Vagina (tissue), 2 donors: Measurements from ENCODE around the gene KCNK17. TPM values are rescaled to one million over a fixed set of nuclear protein-coding genes. Genes with fewer than 3 reads are reported as not detected.

ENCODE experiments used
- DNase-seq, 2 donors: peaks; one replicate each; pipeline ENCODE4 v3.0.0-alpha.2; 2017; ENCODE audit errors: extremely low spot score in 2 of 2
- H3K27ac ChIP-seq: fragments of 200-600 bp; sonication (generic); one replicate; pipeline ENCODE4 v1.5.1; 2019
- H3K27me3 ChIP-seq: fragments of 200-600 bp; sonication (generic); one replicate; pipeline ENCODE4 v1.5.1; 2019
- H3K36me3 ChIP-seq, 2 donors: fragments of 200-600 bp; sonication (generic); one replicate each; pipeline ENCODE4 v1.5.1; 2017 to 2019
- H3K4me1 ChIP-seq: fragments of 200-600 bp; sonication (generic); one replicate; pipeline ENCODE4 v1.5.1; 2019
- H3K4me3 ChIP-seq, 2 donors: fragments of 200-600 bp; sonication (generic); 1 replicate in 1 of 2; 2 replicates in 1 of 2; pipeline ENCODE4 v1.5.1; 2016 to 2019
- H3K9me3 ChIP-seq: fragments of 200-600 bp; sonication (generic); one replicate; pipeline ENCODE4 v1.5.1; 2019
- POLR2A ChIP-seq, 2 donors: fragments of 450-650 bp; IDR thresholded peaks; one replicate each; pipeline ENCODE4 v1.6.1; 2017; ENCODE audit warnings: antibody characterized with exemption in 2 of 2, mild to moderate bottlenecking in 2 of 2, moderate library complexity in 2 of 2
- POLR2AphosphoS5 ChIP-seq, 2 donors: sonication (generic); formaldehyde crosslinking; IDR thresholded peaks; one replicate each; pipeline ENCODE4 v1.9.0; 2017; ENCODE audit warnings: antibody characterized with exemption in 2 of 2, mild to moderate bottlenecking in 2 of 2, low read depth in 1 of 2; ENCODE audit not compliant: insufficient read depth in 1 of 2
- intact Hi-C: fragments of 100-400 bp; cut with DNase I; formaldehyde crosslinking; loops from one replicate; pipeline ENCODE4 v1.15.1; 2023
- total RNA-seq: library from RNA; depleted of rRNA; stranded (reverse); fragments of >200 nt; gene quantifications from one replicate; pipeline ENCODE4 v1.2.3, GENCODE V29; 2016
- TF ChIP-seq, protein P1 (sequence below), 3 experiments: fragments of 450-650 bp in 2 of 3; fragments of 200-600 bp in 1 of 3; sonication (generic) in 1 of 3; IDR thresholded peaks; one replicate each; pipeline ENCODE4 v1.5.1; 2017 to 2019; ENCODE audit warnings: antibody characterized with exemption in 3 of 3, mild to moderate bottlenecking in 2 of 3, moderate library complexity in 2 of 3

Gene KCNK17
- total RNA-seq, 1 donor from 2014 or later = not detected

DNA sequence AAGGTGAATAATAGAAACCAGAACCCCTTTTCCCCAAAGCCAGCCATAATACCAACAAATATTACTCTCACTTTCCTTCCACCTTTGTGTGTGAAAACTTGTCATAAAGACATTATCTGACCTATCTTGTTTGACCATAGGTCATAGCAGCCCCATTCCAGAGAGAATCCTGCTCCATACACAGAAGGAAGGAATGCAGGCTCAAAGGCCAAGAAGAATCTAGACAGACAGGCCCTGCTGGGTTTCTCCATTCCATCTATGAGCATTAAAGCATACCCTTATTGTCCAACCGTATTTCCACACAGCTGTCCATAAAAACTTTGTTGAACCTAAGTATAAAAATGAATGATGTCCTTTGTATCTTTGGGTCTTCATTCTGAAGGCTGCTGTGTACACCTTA lies 44.3 kb downstream of the KCNK17 start:
- H3K36me3 ChIP-seq = no peaks in the 10 kb centered on the region
- intact Hi-C loops = no loop called here
- H3K4me1 ChIP-seq = no peaks in the 10 kb centered on the region
- no peak overlapping the region for H3K27ac ChIP-seq
- no peak overlapping the region for H3K4me3 ChIP-seq
- no peaks in the 10 kb centered on the region for H3K9me3 ChIP-seq
- TF ChIP-seq, protein P1, sequence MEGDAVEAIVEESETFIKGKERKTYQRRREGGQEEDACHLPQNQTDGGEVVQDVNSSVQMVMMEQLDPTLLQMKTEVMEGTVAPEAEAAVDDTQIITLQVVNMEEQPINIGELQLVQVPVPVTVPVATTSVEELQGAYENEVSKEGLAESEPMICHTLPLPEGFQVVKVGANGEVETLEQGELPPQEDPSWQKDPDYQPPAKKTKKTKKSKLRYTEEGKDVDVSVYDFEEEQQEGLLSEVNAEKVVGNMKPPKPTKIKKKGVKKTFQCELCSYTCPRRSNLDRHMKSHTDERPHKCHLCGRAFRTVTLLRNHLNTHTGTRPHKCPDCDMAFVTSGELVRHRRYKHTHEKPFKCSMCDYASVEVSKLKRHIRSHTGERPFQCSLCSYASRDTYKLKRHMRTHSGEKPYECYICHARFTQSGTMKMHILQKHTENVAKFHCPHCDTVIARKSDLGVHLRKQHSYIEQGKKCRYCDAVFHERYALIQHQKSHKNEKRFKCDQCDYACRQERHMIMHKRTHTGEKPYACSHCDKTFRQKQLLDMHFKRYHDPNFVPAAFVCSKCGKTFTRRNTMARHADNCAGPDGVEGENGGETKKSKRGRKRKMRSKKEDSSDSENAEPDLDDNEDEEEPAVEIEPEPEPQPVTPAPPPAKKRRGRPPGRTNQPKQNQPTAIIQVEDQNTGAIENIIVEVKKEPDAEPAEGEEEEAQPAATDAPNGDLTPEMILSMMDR (IDR thresholded peaks at IDR 0.05) = no peak
- TF ChIP-seq POLR2AphosphoS5 (IDR thresholded peaks at IDR 0.05; ENCODE audit: insufficient read depth in 1 of 2, low read depth in 1 of 2) (no peak), POLR2A (IDR thresholded peaks at IDR 0.05) (no peak)
- no peaks in the 10 kb centered on the region for H3K27me3 ChIP-seq
- DNase-seq = no peak

DNA sequence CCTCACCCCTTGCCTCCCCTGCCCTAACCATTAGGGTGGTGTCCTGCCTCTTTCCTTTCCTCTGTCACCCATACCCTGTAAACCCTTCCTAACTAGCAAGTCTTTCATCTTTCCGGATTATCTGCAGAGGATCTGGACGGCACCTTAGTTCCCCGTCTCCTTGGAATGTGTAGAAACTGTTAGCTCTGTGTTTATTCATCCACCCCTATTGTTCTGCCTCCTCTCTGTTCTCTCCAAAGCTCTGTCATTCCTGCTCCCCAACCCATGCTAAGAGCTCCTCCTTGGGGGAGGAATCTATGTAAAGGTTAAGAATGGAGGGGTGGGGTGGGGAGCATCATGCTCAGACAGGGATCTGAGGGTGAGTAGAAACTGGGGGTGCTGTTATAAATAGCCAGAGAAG lies 45.5 kb downstream of the KCNK17 start:
- no peaks in the 10 kb centered on the region for H3K4me1 ChIP-seq
- intact Hi-C loops = no loop called here
- TF ChIP-seq, protein P1 (IDR thresholded peaks at IDR 0.05) = no peak
- no peak for TF ChIP-seq POLR2AphosphoS5 (IDR thresholded peaks at IDR 0.05; ENCODE audit: insufficient read depth in 1 of 2, low read depth in 1 of 2)
- TF ChIP-seq POLR2A (IDR thresholded peaks at IDR 0.05) = no peak

DNA sequence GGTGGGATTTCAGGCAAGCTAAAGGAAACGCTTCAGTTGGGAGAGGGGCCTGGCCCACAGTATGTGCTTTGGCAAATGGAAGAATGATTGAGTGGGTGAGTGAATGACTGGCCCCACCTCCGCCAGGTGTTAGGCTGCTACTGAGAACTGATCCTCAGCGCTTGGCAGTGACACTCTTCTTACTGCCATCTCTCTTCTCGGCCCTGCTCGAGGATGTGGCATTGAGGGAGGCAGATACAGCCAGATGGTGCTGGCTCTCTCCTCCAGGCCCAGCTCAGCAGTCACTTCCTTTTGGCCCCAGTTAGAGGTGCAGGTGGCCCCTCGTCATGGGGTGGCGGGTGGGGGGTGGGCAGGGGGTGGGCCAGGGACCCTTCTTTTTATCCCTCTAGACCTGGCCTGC lies 46.0 kb downstream of the KCNK17 start:
- H3K9me3 ChIP-seq = no peaks in the 10 kb centered on the region
- TF ChIP-seq POLR2AphosphoS5 (IDR thresholded peaks at IDR 0.05; ENCODE audit: insufficient read depth in 1 of 2, low read depth in 1 of 2) = no peak
- no peak for TF ChIP-seq POLR2A (IDR thresholded peaks at IDR 0.05)
- TF ChIP-seq, protein P1 (IDR thresholded peaks at IDR 0.05) = no peak
- no peaks in the 10 kb centered on the region for H3K4me1 ChIP-seq
- DNase-seq = no peak
- no peak overlapping the region for H3K4me3 ChIP-seq
- H3K27me3 ChIP-seq = no peaks in the 10 kb centered on the region
- H3K27ac ChIP-seq = no peak overlapping the region
- no peaks in the 10 kb centered on the region for H3K36me3 ChIP-seq
- intact Hi-C loops = no loop called here

More for the DNA sequence above, 45.5 kb downstream of the KCNK17 start:
- Histone ChIP-seq H3K27ac (no peak overlapping the region), H3K9me3 (no peaks in the 10 kb centered on the region), H3K36me3 (no peaks in the 10 kb centered on the region), H3K27me3 (no peaks in the 10 kb centered on the region), H3K4me3 (no peak overlapping the region)
- DNase-seq = no peak

DNA sequence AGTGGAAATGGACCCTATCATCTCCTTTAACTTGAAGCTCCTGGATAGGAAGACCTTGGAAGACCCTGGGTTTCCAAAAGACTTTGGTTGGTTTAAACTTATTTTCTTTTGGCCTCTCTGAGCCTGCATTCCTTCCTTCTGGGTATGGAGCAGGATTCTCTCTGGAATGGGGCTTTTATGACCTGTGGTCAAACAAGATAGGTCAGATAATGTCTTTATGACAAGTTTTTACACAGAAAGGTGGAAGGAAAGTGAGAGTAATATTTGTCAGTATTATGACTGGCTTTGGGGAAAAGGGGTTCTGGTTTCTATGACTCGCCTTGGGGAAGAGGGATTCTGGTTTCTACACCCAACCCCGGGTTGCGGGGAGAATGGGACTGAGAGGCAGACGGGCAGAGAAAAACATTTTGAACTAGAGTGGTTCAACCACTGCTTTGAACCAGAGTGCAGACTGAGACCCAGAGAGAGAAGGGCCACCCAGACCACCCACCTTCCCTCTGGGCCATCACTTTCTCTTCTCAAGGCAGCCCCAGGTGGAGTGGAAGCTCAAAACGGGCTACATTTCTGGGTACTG lies 47.4 kb downstream of the KCNK17 start:
- Histone ChIP-seq H3K27ac (no peak overlapping the region), H3K4me3 (no peak overlapping the region), H3K27me3 (no peaks in the 10 kb centered on the region), H3K4me1 (no peaks in the 10 kb centered on the region), H3K36me3 (no peaks in the 10 kb centered on the region), H3K9me3 (no peaks in the 10 kb centered on the region)
- TF ChIP-seq, protein P1 (IDR thresholded peaks at IDR 0.05) = no peak
- TF ChIP-seq POLR2A (IDR thresholded peaks at IDR 0.05) = no peak
- TF ChIP-seq POLR2AphosphoS5 (IDR thresholded peaks at IDR 0.05; ENCODE audit: insufficient read depth in 1 of 2, low read depth in 1 of 2) = no peak
- intact Hi-C loops = no loop called here
- DNase-seq = no peak

DNA sequence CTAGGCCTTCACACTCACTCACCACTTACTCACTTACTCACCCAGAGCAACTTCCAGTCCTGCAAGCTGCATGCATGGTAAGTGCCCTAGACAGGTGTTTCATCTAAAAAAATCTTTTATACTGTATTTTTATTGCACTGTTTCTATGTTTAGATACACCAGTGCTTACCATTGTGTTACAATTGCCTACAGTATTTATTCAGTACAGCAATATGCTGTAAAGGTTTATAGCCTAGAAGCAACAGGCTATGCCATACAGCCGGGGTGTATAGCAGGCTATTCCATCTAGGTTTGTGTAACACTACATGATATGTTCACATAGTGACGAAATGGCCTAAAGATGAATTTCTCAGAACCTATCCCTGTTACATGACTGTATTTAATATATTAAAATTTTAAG lies 47.8 kb downstream of the KCNK17 start:
- Histone ChIP-seq H3K9me3 (no peaks in the 10 kb centered on the region), H3K27ac (no peak overlapping the region), H3K36me3 (no peaks in the 10 kb centered on the region), H3K4me1 (no peaks in the 10 kb centered on the region), H3K27me3 (no peaks in the 10 kb centered on the region), H3K4me3 (no peak overlapping the region)
- no peak for DNase-seq
- intact Hi-C loops = no loop called here
- TF ChIP-seq, protein P1 (IDR thresholded peaks at IDR 0.05) = no peak
- TF ChIP-seq POLR2AphosphoS5 (IDR thresholded peaks at IDR 0.05; ENCODE audit: insufficient read depth in 1 of 2, low read depth in 1 of 2) (no peak), POLR2A (IDR thresholded peaks at IDR 0.05) (no peak)
